H1 (cell line): Measurements from ENCODE around the gene PTPRG. TPM values are rescaled to one million over a fixed set of nuclear protein-coding genes. Genes with fewer than 3 reads are reported as not detected.

Source experiments
- CTCF ChIA-PET: fragments of 300-600 bp; sonication (Branson Sonifier 250); formaldehyde crosslinking; loops from one replicate; lab custom pipeline; 2021; ENCODE audit not compliant: partially characterized antibody; lab: Charles Lee
- POLR2A ChIA-PET: fragments of 300-600 bp; sonication (Branson Sonifier 250); formaldehyde crosslinking; loops from one replicate; lab custom pipeline; 2021; ENCODE audit warnings: inconsistent platforms; ENCODE audit not compliant: partially characterized antibody; lab: Charles Lee
- DNase-seq, 2 experiments: peaks; one replicate each; pipeline versions ENCODE4 v3.0.0 to v3.0.0-alpha.2; 2010 to 2022; ENCODE audit warnings: low spot score in 2 of 2, low read depth in 1 of 2, mixed read lengths in 1 of 2
- FAIRE-seq: peaks from 2 replicates; lab custom pipeline; 2011; peaks lifted over from hg19 to GRCh38; lab: Jason Lieb, UNC
- H2AFZ ChIP-seq: 2 replicates; pipeline ENCODE4 v1.8.1; 2012; ENCODE audit warnings: low read length, inconsistent platforms
- H2AK5ac ChIP-seq: 2 replicates; pipeline ENCODE4 v1.6.1; 2013; ENCODE audit warnings: low read depth, low read length
- H2BK120ac ChIP-seq: replicated peaks from 2 replicates; pipeline ENCODE3; 2013; ENCODE audit warnings: low read depth, low read length, inconsistent platforms
- H2BK12ac ChIP-seq: 2 replicates; pipeline ENCODE4 v1.6.1; 2013; ENCODE audit warnings: low read depth, low read length
- H2BK15ac ChIP-seq: 2 replicates; pipeline ENCODE4 v1.6.1; 2013; ENCODE audit warnings: low read length
- H2BK20ac ChIP-seq: 2 replicates; pipeline ENCODE4 v1.6.1; 2013; ENCODE audit warnings: low read length
- H2BK5ac ChIP-seq: 2 replicates; pipeline ENCODE4 v1.6.1; 2013; ENCODE audit warnings: low read depth, low read length
- H3K14ac ChIP-seq: 2 replicates; pipeline ENCODE4 v1.6.1; 2013; ENCODE audit warnings: inconsistent platforms; ENCODE audit not compliant: insufficient read length
- H3K18ac ChIP-seq: 2 replicates; pipeline ENCODE4 v1.6.1; 2013; ENCODE audit warnings: low read length; ENCODE audit errors: extremely low read depth
- H3K23ac ChIP-seq: 2 replicates; pipeline ENCODE4 v1.6.1; 2013; ENCODE audit warnings: inconsistent platforms; ENCODE audit not compliant: insufficient read length
- H3K23me2 ChIP-seq: 2 replicates; pipeline ENCODE4 v1.6.1; 2013; ENCODE audit warnings: low read depth, low read length
- H3K27ac ChIP-seq: 2 replicates; pipeline ENCODE4 v1.6.1; 2011; ENCODE audit warnings: low read depth, low read length, inconsistent platforms
- H3K27me3 ChIP-seq, 4 experiments: replicated peaks in 1 of 4; 1 replicate in 1 of 4; 2 replicates in 3 of 4; pipeline versions ENCODE4 v1.6.1 to v1.8.1; 2011 to 2013; ENCODE audit warnings: low read length in 3 of 4, mild to moderate bottlenecking in 3 of 4, inconsistent platforms in 2 of 4, mixed read lengths in 2 of 4, moderate library complexity in 1 of 4; ENCODE audit not compliant: control insufficient read depth in 3 of 4, insufficient read depth in 3 of 4; ENCODE audit errors: extremely low read depth in 1 of 4
- H3K36me3 ChIP-seq, 4 experiments: 2 replicates each; pipeline versions ENCODE4 v1.6.1 to v1.8.1; 2011 to 2013; ENCODE audit warnings: mild to moderate bottlenecking in 4 of 4, low read length in 3 of 4, moderate library complexity in 2 of 4, control low read depth in 1 of 4, inconsistent platforms in 1 of 4; ENCODE audit not compliant: insufficient read depth in 4 of 4, control insufficient read depth in 2 of 4
- H3K4ac ChIP-seq: replicated peaks from 2 replicates; pipeline ENCODE3; 2013; ENCODE audit warnings: low read length, low read depth, mixed read lengths, inconsistent platforms; ENCODE audit not compliant: insufficient read length
- H3K4me1 ChIP-seq, 4 experiments: replicated peaks in 1 of 4; 1 replicate in 1 of 4; 2 replicates in 3 of 4; pipeline versions ENCODE4 v1.6.1 to v1.8.1; 2011 to 2013; ENCODE audit warnings: low read length in 3 of 4, inconsistent platforms in 2 of 4, mixed read lengths in 1 of 4; ENCODE audit not compliant: insufficient read depth in 4 of 4, control insufficient read depth in 3 of 4
- H3K4me2 ChIP-seq, 2 experiments: 2 replicates each; pipeline versions ENCODE4 v1.6.1 to v1.8.1; 2011 to 2013; ENCODE audit warnings: low read depth in 2 of 2, low read length in 2 of 2, control low read depth in 1 of 2, inconsistent platforms in 1 of 2, mild to moderate bottlenecking in 1 of 2; ENCODE audit not compliant: insufficient read depth in 1 of 2
- H3K4me3 ChIP-seq, 4 experiments: fragments of 200-600, 300-600 bp in 1 of 4; sonication (generic), shearing (Covaris generic), sonication (Bioruptor Twin) in 1 of 4; 2 replicates each; pipeline versions ENCODE4 v1.5.1 to v1.8.1; 2011 to 2016; ENCODE audit warnings: low read length in 4 of 4, low read depth in 3 of 4, control low read depth in 2 of 4, inconsistent platforms in 2 of 4, mild to moderate bottlenecking in 2 of 4, mixed read lengths in 1 of 4, moderate library complexity in 1 of 4; ENCODE audit not compliant: insufficient read depth in 2 of 4; ENCODE audit errors: extremely low read depth in 1 of 4
- H3K56ac ChIP-seq: replicated peaks from 2 replicates; pipeline ENCODE3; 2013; ENCODE audit warnings: low read depth, mild to moderate bottlenecking, mixed read lengths, low read length, inconsistent platforms; ENCODE audit not compliant: insufficient read length
- H3K79me1 ChIP-seq: 2 replicates; pipeline ENCODE4 v1.6.1; 2013; ENCODE audit warnings: low read depth, low read length, control low read depth
- H3K79me2 ChIP-seq, 2 experiments: 2 replicates each; pipeline versions ENCODE4 v1.6.1 to v1.8.1; 2012 to 2013; ENCODE audit warnings: low read length in 2 of 2, mild to moderate bottlenecking in 2 of 2, inconsistent platforms in 1 of 2; ENCODE audit not compliant: insufficient read depth in 2 of 2, control insufficient read depth in 1 of 2
- H3K9ac ChIP-seq, 4 experiments: replicated peaks in 1 of 4; 1 replicate in 1 of 4; 2 replicates in 3 of 4; pipeline versions ENCODE4 v1.6.1 to v1.8.1; 2011 to 2013; ENCODE audit warnings: low read depth in 3 of 4, low read length in 3 of 4, control low read depth in 2 of 4, mild to moderate bottlenecking in 2 of 4, moderate library complexity in 2 of 4, inconsistent platforms in 1 of 4; ENCODE audit errors: extremely low read depth in 1 of 4
- H3K9me3 ChIP-seq, 2 experiments: 2 replicates each; pipeline versions ENCODE4 v1.6.1 to v1.8.1; 2012 to 2013; ENCODE audit warnings: mild to moderate bottlenecking in 2 of 2, moderate library complexity in 2 of 2, control low read depth in 1 of 2, inconsistent platforms in 1 of 2, low read depth in 1 of 2, low read length in 1 of 2, mixed read lengths in 1 of 2; ENCODE audit not compliant: insufficient read depth in 2 of 2
- H4K20me1 ChIP-seq, 2 experiments: replicated peaks in 1 of 2; 2 replicates each; pipeline versions ENCODE3 to v1.8.1; 2011 to 2013; ENCODE audit warnings: inconsistent platforms in 2 of 2, low read length in 2 of 2, mild to moderate bottlenecking in 1 of 2; ENCODE audit not compliant: insufficient read depth in 2 of 2, control insufficient read depth in 1 of 2
- H4K5ac ChIP-seq: 2 replicates; pipeline ENCODE4 v1.6.1; 2013; ENCODE audit warnings: low read length, low read depth, mixed read lengths, inconsistent platforms; ENCODE audit not compliant: insufficient read length
- H4K8ac ChIP-seq: 2 replicates; pipeline ENCODE4 v1.8.0; 2013; ENCODE audit warnings: mild to moderate bottlenecking, moderate library complexity, low read length, inconsistent platforms; ENCODE audit not compliant: insufficient read depth; ENCODE audit errors: extremely low read depth
- H4K91ac ChIP-seq: replicated peaks from 2 replicates; pipeline ENCODE3; 2013; ENCODE audit warnings: low read length, mixed read lengths, inconsistent platforms; ENCODE audit not compliant: insufficient read length
- EZH2 ChIP-seq: fragments of 200-600 bp; sonication (generic); IDR thresholded peaks from 2 replicates; pipeline ENCODE4 v1.7.1; 2012; ENCODE audit warnings: low read depth, mild to moderate bottlenecking, moderate library complexity, low read length, inconsistent platforms; ENCODE audit not compliant: severe bottlenecking
- FOSL1 ChIP-seq: IDR thresholded peaks from 2 replicates; pipeline ENCODE4 v1.6.1; 2011; ENCODE audit warnings: mild to moderate bottlenecking, low read depth, low read length, moderate library complexity; ENCODE audit not compliant: insufficient read depth
- GABPA ChIP-seq: IDR thresholded peaks from 2 replicates; pipeline ENCODE4 v1.6.1; 2011; ENCODE audit warnings: mild to moderate bottlenecking, low read length, moderate library complexity, borderline replicate concordance; ENCODE audit not compliant: insufficient read depth
- JUN ChIP-seq: IDR thresholded peaks from 2 replicates; pipeline ENCODE4 v1.6.1; 2011; ENCODE audit warnings: low read depth, mild to moderate bottlenecking, improper control_type of control experiment, low read length
- SP1 ChIP-seq: IDR thresholded peaks from 2 replicates; pipeline ENCODE4 v1.6.1; 2011; ENCODE audit warnings: low read depth, low read length
- TAF7 ChIP-seq: optimal IDR thresholded peaks from 2 replicates; pipeline ENCODE3; 2011; ENCODE audit warnings: low read depth, mild to moderate bottlenecking, inconsistent platforms, low read length, moderate library complexity, borderline replicate concordance
- ZNF274 ChIP-seq: IDR thresholded peaks from 2 replicates; pipeline ENCODE4 v1.7.0; 2012; ENCODE audit warnings: low read length, borderline replicate concordance; ENCODE audit errors: extremely low read depth
- WGBS, 2 experiments: shearing (Covaris generic) in 1 of 2; methylation state at CpG; one replicate each; pipeline versions ENCODE4 v1.1.6 to v1.1.7; 2013 to 2015; ENCODE audit warnings: low lambda C conversion rate in 2 of 2, mixed read lengths in 2 of 2, inconsistent platforms in 1 of 2, low coverage in 1 of 2, missing lambda C conversion rate in 1 of 2; ENCODE audit not compliant: insufficient replicate concordance in 2 of 2, insufficient coverage in 1 of 2, insufficient read length in 1 of 2; ENCODE audit errors: extremely low coverage in 1 of 2, missing lambda C conversion rate in 1 of 2; 5-methylcytosine and 5-hydroxymethylcytosine counted together
- polyA plus RNA-seq, 7 experiments: library from polyadenylated mRNA; depleted of rRNA in 3 of 7; stranded (reverse) in 5 of 7; unstranded in 2 of 7; fragments of >200 nt in 5 of 7; fragments of 200-250 nt in 2 of 7; gene quantifications; 1 replicate in 5 of 7; 2 replicates in 1 of 7; 4 replicates in 1 of 7; pipeline versions ENCODE4 v1.2.1 to v1.2.3, GENCODE V29; 2011 to 2013; ENCODE audit warnings: missing spikeins in 2 of 7, mixed read lengths in 2 of 7
- total RNA-seq: library from RNA; stranded (reverse); fragmentation: NEBNext Ultra II Directional; extraction: Animal tissue kit (Norgen Biotek cat#: 25700); gene quantifications from 2 replicates; pipeline ENCODE4 v1.2.1, GENCODE V29; 2021
- TF ChIP-seq, protein P1 (sequence below), 3 experiments: IDR thresholded peaks; 1 replicate in 2 of 3; 2 replicates in 1 of 3; pipeline versions ENCODE4 v1.5.1 to v1.6.1; 2011; ENCODE audit warnings: low read length in 3 of 3, mild to moderate bottlenecking in 3 of 3, inconsistent platforms in 2 of 3, low read depth in 1 of 3, moderate library complexity in 1 of 3; ENCODE audit not compliant: insufficient read depth in 1 of 3; ENCODE audit errors: control extremely low read depth in 1 of 3
- TF ChIP-seq, protein P2 (sequence below): IDR thresholded peaks from 2 replicates; pipeline ENCODE4 v1.6.1; 2011; ENCODE audit warnings: low read length, improper control_type of control experiment

PTPRG gene
- total and polyA plus RNA-seq, 2 of the 8 experiments (the other 6 are each of a cell fraction or from before 2014, with no cell fraction given), result 23.3 to 96.2 TPM

DNA sequence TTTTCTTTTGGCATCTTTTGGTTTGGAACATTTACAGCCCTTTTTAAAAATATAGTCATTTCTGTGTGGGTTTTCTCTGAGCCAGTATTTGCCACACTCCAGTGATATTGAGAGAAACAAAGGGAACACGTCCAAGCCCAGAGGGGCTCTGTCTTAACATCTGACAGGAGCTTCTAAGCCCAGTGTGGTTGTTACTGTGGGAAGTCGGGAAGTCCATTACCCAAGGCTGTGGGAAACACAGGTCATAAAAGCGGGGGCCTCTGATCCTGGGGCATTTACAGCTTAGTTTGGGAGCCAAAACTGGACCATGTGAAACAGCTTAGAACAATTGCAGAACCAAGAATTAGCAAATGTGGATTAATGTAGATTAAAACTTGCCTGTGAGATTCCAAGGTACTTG is 123.0 kb downstream of the PTPRG start:
- H3K4me2 ChIP-seq, result 0 out of 4 replicates have a peak overlapping the region, but pooled peaks of 1 of the 2 experiments have one; percentile 2
- no peak overlapping the region for H2BK12ac ChIP-seq
- H3K4me3 ChIP-seq, result no peak overlapping the region
- no peaks in the 10 kb centered on the region for H3K9me3 ChIP-seq
- H2BK120ac ChIP-seq, result no peak overlapping the region
- H3K9ac ChIP-seq, result no peak overlapping the region
- H4K5ac ChIP-seq, result no peak overlapping the region
- POLR2A ChIA-PET, result interaction anchor here (0.7 to 3.8 kb wide), 11 partner anchors 10 to 123 kb away, joined by 3 to 13 read pairs (median 4); partner anchors contain the start of gene PTPRG
- H3K27me3 ChIP-seq, result peaks cover 0 to 4% (median 0%) of the 10 kb centered on the region in 4 experiments; a peak in 1 of 7 replicates
- no peak overlapping the region for H2BK20ac ChIP-seq
- H3K4ac ChIP-seq, result no peak overlapping the region
- FAIRE-seq (no peak), DNase-seq (no peak)
- CTCF ChIA-PET, result interaction anchor here (0.6 to 2.4 kb wide), 9 partner anchors 16 to 252 kb away, joined by 3 to 15 read pairs (median 4); no protein-coding TSS in a partner anchor
- no peaks in the 10 kb centered on the region for H3K23me2 ChIP-seq
- 71% methylated on average over 3 of the region's 3 CpGs; no CpG with 5 or more reads in 1 of the 2 experiments for WGBS, 2 experiments
- peaks cover 20 to 65% (median 52%) of the 10 kb centered on the region in 4 experiments for H3K4me1 ChIP-seq
- peaks cover 10 to 85% of the 10 kb centered on the region in 2 experiments; a peak in 3 of 4 replicates for H3K79me2 ChIP-seq
- H3K79me1 ChIP-seq, result peaks cover 12% of the 10 kb centered on the region
- H4K8ac ChIP-seq, result no peak overlapping the region
- no peak overlapping the region for H2AFZ ChIP-seq
- H3K18ac ChIP-seq, result no peak overlapping the region
- H2BK5ac ChIP-seq, result no peak overlapping the region
- no peaks in the 10 kb centered on the region for H3K36me3 ChIP-seq
- no peak overlapping the region for H3K27ac ChIP-seq
- H2AK5ac ChIP-seq, result no peak overlapping the region
- H4K91ac ChIP-seq, result no peak overlapping the region
- no peak overlapping the region for H3K56ac ChIP-seq
- no peak overlapping the region for H2BK15ac ChIP-seq
- peaks cover 9 to 14% of the 10 kb centered on the region in 2 experiments for H4K20me1 ChIP-seq
- no peak overlapping the region for H3K14ac ChIP-seq
- H3K23ac ChIP-seq, result no peak overlapping the region
- TF ChIP-seq GABPA (no peak), TAF7 (no peak), SP1 (no peak), EZH2 (no peak), FOSL1 (no peak), ZNF274 (no peak), JUN (no peak)
- TF ChIP-seq, protein P1, sequence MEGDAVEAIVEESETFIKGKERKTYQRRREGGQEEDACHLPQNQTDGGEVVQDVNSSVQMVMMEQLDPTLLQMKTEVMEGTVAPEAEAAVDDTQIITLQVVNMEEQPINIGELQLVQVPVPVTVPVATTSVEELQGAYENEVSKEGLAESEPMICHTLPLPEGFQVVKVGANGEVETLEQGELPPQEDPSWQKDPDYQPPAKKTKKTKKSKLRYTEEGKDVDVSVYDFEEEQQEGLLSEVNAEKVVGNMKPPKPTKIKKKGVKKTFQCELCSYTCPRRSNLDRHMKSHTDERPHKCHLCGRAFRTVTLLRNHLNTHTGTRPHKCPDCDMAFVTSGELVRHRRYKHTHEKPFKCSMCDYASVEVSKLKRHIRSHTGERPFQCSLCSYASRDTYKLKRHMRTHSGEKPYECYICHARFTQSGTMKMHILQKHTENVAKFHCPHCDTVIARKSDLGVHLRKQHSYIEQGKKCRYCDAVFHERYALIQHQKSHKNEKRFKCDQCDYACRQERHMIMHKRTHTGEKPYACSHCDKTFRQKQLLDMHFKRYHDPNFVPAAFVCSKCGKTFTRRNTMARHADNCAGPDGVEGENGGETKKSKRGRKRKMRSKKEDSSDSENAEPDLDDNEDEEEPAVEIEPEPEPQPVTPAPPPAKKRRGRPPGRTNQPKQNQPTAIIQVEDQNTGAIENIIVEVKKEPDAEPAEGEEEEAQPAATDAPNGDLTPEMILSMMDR (IDR thresholded peaks at IDR 0.05; ENCODE audit: control extremely low read depth in 1 of 3, insufficient read depth in 1 of 3, low read depth in 1 of 3, low read length in 3 of 3), result no peak
- TF ChIP-seq, protein P2, sequence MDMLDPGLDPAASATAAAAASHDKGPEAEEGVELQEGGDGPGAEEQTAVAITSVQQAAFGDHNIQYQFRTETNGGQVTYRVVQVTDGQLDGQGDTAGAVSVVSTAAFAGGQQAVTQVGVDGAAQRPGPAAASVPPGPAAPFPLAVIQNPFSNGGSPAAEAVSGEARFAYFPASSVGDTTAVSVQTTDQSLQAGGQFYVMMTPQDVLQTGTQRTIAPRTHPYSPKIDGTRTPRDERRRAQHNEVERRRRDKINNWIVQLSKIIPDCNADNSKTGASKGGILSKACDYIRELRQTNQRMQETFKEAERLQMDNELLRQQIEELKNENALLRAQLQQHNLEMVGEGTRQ, result no peak
